Activated T-cell treated with anti-CD3 and anti-CD28 coated beads, Interleukin-2, amount 50 U/mL, for 48 hours (primary cell): ENCODE data around the gene ARMC10.
"Not testable (repeated sequence)": the region's sequence is repeated elsewhere in the genome, so short reads cannot be mapped to it uniquely, and the experiment has no call there.

Experiments
- DNase-seq, 2 experiments: peaks; one replicate each; pipeline ENCODE4 v3.0.0-alpha.2; 2020

ARMC10 gene

DNA sequence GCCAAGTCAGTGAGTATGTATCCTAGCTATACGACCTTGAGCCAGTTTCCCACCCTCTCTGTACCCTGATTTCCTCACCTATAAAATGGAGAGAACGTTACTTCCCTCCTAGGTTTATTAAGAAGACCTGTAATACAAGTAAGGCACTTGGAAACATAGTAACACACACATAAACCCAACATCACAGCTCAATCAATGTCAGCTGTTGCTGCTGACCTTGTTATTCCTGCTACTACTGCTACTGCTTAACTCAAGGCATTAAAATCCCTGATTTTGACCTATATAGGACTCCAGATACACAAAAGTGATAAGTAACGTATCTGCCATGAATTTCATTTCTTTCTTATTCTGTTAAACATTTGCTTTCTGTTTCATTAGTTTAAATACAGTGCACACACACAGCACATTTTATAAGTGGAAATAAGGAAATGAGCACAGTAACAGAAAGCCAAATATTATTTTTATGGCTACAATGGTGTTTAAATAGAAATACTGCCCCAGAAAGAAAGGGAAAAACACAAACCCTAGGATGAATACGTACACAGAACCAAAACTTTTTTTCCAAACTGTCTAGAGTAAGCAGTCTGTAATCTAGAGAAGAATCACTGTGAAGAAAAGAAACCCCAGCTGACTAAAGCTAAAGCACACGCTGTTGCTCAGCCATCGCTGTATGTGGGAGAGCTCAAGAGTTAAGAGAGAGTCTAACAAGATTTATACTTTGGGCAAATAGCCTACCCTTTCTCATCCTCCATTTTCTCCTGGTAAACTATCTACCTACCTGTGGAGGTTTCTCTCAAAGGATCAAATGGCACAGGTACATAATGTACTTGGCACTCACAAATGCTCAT, 55.0 kb downstream of the ARMC10 start:
- DNase-seq: no peak

DNA sequence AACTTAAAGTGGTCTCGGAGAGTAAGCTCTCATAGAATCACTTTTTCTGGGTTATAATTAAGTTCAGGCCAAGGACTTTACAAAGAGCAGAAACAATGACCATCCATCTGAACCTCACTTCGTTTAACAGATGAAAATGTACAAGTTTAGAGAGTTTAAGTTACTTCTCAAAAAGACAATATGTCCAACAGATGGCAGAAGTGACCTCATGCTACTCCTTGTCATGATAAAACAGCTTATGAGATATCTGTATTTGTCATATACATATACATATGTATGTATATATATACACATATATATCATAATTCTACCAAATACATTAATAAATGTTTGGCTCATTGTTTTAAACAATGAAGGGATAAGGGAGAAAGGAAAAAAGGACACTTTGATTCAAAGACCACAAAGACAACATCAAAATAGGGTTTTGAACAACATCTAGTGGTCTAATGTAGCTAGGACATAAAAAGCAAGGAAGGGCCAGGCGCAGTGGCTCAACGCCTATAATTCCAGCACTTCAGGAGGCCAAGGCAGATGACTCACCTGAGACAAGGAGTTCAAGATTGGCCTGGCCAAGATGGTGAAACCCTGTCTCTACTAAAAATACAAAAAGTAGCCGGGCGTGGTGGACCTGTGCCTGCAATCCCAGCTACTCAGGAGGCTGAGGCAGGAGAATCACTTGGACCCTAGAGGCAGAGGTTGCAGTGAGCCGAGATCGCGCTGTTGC, 56.1 kb downstream of the ARMC10 start:
- DNase-seq: no peak

DNA sequence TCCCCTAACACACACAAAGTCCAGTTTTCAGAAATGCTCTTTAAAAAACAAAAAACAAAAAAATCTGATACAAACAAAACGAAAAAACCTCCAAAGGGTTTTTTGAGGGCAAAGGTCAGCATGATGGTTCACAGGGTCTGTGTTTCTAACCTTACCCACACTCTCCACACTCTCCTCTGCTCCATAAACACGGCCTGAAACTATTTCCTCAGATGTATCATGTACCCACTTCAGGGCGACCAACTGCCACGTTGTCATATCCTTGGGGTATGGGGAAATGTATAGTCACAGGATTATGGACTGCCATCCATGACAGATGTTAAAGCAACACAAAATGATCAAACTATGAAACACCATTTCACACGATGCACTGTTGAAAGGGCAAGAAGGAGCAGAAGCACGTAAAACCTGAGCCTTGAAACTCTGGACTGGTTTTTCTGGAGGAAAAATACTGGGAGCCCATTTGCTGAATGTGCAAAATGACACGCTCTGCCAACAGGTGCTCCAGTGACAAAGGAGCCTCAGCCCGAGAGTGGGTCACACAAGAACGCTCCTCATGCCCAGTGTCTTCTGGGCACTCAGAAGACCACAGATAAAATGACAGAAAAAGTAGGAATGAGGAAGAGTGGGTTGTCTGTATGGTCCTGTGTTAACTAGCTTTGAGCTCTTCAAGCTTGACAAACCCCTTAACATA, 58.2 kb downstream of the ARMC10 start:
- no peak for DNase-seq

DNA sequence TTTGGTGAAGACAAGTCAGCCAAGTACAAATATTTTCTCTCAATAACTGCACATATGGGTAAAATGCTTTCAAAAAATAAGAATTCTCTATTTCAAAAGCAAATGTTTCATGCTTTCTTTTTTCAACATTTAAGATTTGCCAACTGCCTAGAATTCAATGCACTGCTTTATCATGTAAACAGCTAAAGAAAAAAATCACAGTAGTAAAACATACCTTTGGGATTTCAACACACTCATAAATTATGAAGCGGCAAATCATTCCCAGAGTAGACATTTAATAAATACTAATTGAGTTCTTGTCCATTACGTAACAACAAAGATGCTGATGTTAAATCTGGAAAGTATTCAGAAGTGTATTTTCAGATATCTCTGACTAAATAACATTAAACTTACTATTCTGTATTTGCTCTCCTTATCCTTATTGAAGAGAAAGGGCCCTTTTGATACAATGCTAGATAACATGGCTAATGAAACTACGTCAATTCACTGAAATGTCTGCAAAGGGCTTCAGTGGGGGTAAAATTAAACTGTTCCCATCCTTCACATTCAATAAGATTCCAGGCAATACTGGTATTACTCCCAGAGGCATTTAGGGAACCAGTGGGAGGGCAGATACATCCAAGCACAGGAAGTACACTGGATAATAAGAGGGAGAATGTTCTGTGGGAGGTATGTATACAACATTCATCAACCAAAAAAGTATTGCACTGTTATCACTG, 60.1 kb downstream of the ARMC10 start:
- no peak for DNase-seq

DNA sequence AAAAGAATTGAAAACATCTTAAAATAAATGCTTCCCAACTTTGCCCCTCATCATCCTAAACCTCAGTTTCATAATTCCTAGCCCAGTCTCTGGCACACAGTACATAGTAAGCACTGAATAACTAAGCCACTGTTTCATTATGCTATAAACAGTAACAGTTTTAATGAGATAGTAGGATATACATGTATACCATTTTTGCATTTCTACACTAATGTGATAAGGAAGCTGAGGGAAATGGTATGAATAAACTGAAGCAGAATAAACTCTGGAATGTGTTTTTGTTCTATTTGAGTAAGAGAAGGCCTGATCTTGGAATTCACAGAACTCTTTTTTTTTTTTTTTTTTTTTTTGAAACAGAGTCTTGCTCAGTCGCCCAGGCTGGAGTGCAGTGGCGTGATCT, 65.1 kb downstream of the ARMC10 start:
- DNase-seq: no peak

DNA sequence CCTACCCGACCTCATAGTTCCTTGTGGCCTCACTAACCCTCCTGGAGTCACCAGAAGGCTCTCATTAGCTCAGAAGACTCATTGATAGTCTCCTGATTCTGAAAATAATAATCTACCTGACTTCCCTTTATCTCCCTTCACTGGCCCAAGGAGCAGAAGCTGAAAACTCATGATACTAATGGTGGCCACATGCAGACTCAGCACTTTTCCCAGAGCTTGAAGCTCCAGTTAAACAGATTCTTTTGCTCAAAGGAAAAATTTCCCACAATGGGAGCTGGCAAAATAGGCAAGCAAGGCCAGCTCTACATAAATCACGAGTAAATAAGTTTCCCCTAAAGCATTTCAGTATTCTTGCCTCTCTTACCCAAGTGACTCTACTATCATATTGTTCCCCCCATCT, 65.7 kb downstream of the ARMC10 start:
- DNase-seq: no peak

DNA sequence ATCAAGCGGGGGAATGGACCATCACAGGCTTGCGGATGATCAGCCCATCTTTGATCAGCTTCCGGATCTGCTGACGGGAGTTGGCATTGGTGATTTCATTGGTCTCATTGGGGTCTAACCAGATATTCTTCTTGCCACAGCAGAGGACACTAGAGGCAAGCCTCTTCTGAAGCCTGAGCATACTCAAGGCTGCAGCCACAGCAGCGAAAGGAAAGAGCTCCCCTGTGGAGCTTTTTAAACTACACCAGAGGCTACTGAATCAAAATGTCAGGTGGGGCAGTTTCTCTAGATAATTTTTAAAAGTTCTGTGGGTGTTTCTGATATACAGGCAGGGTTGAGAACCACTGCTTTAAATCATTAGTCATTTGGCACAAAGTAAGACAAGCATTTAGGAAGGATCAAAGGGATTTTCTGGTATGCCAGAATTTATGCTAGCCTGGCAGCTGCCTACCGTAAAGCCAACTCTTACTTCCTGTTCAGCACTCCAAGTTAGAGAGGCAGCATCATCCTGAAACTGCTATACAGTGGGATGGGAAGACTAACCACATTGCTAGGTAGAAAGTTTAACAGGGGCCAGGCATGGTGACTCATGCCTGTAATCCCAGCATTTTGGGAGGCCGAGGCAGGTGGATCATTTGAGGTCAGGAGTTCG, 66.9 kb downstream of the ARMC10 start:
- no peak for DNase-seq

DNA sequence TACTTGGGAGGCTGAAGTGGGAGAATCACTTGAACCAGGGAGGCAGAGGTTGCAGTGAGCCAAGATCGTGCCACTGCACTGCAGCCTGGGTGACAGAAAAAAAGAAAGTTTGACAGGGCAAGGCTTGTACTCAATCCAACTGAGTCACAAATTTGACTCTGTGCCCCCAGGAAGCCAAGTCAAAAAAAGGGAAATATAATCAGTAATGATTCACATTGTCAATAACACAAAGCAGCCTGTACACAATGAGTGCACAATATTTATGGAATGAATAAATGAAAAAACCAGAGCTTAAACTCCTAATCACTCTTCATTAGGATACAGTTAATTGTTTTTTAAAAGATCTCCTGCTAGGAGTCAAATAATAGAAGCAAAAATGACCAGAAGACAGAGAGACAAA, 67.6 kb downstream of the ARMC10 start:
- DNase-seq: no peak

DNA sequence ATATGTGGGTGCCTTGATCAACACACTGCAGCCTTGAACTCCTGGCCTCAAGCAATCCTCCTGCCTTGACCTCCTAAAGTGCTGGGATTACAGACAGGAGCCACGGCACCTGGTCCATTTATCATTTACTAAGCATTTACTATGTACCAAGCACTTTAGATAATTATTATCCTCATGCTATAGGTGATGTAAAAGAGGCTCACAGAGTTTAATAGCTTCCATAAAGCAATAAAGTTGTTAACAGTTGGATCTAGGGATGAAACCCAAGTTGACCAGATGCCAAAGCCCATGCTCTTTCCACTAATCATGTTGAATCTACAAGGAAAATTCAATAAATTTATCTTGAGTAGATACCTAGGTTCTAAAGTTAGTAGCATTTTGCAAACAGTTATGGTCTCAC, 68.9 kb downstream of the ARMC10 start:
- no peak for DNase-seq

DNA sequence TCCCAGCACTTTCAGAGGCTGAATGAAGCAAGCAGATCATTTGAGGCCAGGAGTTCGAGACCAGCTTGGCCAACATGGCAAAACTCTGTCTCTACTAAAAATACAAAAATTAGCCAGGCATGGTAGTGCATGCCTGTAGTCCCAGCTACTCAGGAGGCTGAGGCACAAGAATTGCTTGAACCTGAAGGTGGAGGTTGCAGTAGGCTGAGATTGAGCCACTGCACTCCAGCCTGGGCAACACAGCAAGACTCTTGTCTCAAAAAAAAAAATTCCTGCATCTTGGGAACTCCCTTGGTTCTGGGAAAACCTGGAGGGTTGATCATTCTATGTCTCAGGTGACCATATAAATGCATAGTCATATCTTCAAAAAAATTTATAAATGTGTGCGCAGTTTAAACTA, 69.8 kb downstream of the ARMC10 start:
- not testable (repeated sequence) for DNase-seq

DNA sequence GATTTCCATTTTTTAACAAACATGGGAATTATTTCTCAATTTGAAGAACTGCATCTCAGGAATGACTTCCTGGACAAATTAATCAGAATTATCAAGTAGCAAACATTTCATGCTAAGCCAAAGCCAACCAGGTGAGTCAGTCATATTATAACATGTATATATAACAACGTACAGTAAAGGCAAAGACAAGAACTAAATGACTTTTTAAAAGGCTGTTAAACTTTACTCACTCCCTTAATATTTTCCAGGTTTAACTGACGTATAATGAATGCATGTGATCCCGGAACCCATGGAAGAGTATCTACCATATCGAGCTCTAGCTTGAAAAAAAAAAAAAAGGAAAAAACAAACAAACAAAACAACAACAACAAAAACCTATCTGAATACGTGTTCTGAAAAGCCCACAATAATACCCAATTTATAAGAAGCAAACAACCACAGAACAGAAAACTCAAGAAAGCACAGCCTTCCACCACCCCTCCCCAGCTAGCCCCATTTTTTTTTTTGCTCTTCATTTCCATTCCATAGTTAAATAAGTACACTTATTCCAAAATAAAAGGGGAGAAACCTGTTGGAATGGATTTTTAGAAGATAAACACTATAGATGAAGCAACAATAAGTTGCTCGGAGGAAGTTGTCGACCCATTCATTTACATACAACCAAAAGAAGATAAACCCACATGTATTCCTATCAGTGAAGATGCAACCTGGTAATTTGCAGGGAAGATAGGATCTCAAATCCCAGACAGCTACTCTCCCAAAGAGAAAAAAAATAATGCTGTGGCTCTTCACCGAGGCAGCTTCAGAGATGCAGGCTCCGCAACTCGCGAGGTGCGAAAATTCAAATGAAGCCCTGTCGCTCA, 73.4 kb downstream of the ARMC10 start:
- DNase-seq: no peak
